ENCODE measurements around the gene POU2F3. TPM values are rescaled to one million over a fixed set of nuclear protein-coding genes. Genes with fewer than 3 reads are reported as not detected.

The POU2F3 gene
- total and polyA plus RNA-seq, 2 donors (not counting 1 experiment from before 2014, with no cell fraction given): not detected

DNA sequence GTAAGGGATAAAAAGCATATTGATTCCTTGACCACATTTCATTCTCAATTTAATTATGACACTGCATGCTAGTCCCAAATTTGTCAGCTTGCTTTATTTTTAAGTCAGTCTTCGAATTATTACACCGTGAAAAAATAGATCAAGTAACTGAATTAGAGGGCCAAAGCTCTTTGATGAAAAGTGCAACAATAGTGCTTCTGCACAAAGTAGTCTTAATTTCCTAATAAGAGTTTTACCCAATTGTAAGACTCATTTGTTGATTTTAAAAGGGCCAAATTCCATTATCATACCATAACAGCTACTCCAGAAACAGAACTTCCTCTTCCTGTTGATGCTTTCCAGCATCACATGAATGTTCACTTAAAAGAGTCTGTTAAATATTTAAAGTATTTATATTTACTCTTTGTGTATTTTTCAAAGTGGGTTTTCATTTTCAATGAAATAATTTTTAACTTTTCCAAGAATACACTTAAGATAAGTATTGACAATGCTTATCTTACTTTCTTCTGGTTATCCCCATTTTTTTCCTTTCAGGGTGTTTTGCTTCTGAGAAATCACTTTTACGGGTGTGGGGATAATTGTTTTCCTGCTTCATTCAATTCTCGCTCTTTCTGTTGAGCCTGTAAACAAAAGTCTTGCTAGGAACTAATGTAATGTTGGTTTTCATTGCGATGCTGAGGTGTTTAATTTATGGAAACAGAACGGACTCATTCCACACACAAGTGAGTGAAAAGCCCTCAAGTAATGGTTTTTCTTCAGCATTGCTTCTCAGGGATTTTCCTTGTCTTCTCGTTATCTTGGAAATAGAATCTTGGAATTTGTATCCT, 98.4 kb downstream of the POU2F3 start:
- Histone ChIP-seq H3K4me3 (replicated peaks in 1 of 4; ENCODE audit: control extremely low read depth in 1 of 4, insufficient read depth in 1 of 4, low read depth in 3 of 4, low read length in 4 of 4) (peak overlapping the region; percentile 79 to 99 (median 96)), H4K20me1 (ENCODE audit: control insufficient read depth, extremely low read depth, insufficient read depth, low read length) (peaks cover 6% of the 10 kb centered on the region), H3K27ac (ENCODE audit: insufficient read depth, low read length) (peak overlapping the region; percentile 95), H3K27me3 (ENCODE audit: control insufficient read depth, insufficient read depth, low read length) (no peaks in the 10 kb centered on the region), H3K9ac (ENCODE audit: insufficient read depth, low read length) (peak overlapping the region; percentile 4), H3K4me1 (ENCODE audit: control insufficient read depth, extremely low read depth, insufficient read depth, low read length) (peaks cover 5% of the 10 kb centered on the region), H3K79me2 (ENCODE audit: control insufficient read depth, insufficient read depth, low read length) (peaks cover 68% of the 10 kb centered on the region), H3K36me3 (ENCODE audit: control insufficient read depth, insufficient read depth, low read length) (no peaks in the 10 kb centered on the region), H2AFZ (ENCODE audit: low read length) (no peak overlapping the region), H3K4me2 (ENCODE audit: extremely low read depth, insufficient read depth, low read length) (peak overlapping the region; percentile 99), H3K9me3 (ENCODE audit: control insufficient read depth, insufficient read depth, low read depth, low read length) (no peaks in the 10 kb centered on the region)
- peak in 1 of 2 donors; percentile 51 for DNase-seq (ENCODE audit: low read depth in 2 of 2)
- no peak for TF ChIP-seq EZH2 (IDR thresholded peaks at IDR 0.05; ENCODE audit: low read length, missing control alignments)
- TF ChIP-seq CTCF (conservative IDR thresholded peaks at IDR 0.05 in 1 of 2, IDR thresholded peaks at IDR 0.05 in 1 of 2; ENCODE audit: low read depth in 1 of 2, low read length in 2 of 2): no peak

DNA sequence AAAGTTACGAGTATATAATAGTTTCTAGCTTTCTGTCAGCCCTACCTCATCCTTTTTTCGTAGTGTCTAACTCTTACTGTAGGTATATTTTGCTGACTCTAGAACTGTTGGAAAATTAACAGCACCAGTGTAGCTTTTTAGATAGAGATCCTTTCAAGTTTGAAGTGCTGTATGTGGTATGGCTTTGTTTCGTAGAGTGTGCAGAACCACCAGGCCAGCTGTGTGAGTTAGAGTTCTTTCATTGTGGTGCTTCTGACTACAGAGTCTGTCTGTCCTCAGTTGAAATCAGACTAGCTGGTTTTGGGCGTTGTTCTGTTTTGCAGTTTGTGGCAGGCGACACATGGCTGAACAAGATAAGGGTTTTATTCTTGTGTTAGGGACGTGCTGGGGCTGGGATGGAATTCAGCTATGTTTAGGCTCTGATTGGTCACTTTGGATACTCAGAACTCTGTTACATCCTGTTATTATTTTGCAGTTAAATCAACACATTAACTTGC, 99.5 kb downstream of the POU2F3 start:
- peak; percentile 43 to 54 for DNase-seq (ENCODE audit: low read depth in 2 of 2)
- no peak for TF ChIP-seq EZH2 (IDR thresholded peaks at IDR 0.05; ENCODE audit: low read length, missing control alignments)
- TF ChIP-seq CTCF (conservative IDR thresholded peaks at IDR 0.05 in 1 of 2, IDR thresholded peaks at IDR 0.05 in 1 of 2; ENCODE audit: low read depth in 1 of 2, low read length in 2 of 2): no peak
- Histone ChIP-seq H3K79me2 (ENCODE audit: control insufficient read depth, insufficient read depth, low read length) (peaks cover 79% of the 10 kb centered on the region), H3K9ac (ENCODE audit: insufficient read depth, low read length) (peak overlapping the region; percentile 36), H2AFZ (ENCODE audit: low read length) (no peak overlapping the region), H3K4me3 (replicated peaks in 1 of 4; ENCODE audit: control extremely low read depth in 1 of 4, insufficient read depth in 1 of 4, low read depth in 3 of 4, low read length in 4 of 4) (peak overlapping the region; percentile 79 to 99 (median 96)), H3K4me1 (ENCODE audit: control insufficient read depth, extremely low read depth, insufficient read depth, low read length) (peaks cover 7% of the 10 kb centered on the region), H3K36me3 (ENCODE audit: control insufficient read depth, insufficient read depth, low read length) (no peaks in the 10 kb centered on the region), H4K20me1 (ENCODE audit: control insufficient read depth, extremely low read depth, insufficient read depth, low read length) (peaks cover 8% of the 10 kb centered on the region), H3K4me2 (ENCODE audit: extremely low read depth, insufficient read depth, low read length) (peak overlapping the region; percentile 99), H3K9me3 (ENCODE audit: control insufficient read depth, insufficient read depth, low read depth, low read length) (no peaks in the 10 kb centered on the region), H3K27ac (ENCODE audit: insufficient read depth, low read length) (peak overlapping the region; percentile 60), H3K27me3 (ENCODE audit: control insufficient read depth, insufficient read depth, low read length) (no peaks in the 10 kb centered on the region)

DNA sequence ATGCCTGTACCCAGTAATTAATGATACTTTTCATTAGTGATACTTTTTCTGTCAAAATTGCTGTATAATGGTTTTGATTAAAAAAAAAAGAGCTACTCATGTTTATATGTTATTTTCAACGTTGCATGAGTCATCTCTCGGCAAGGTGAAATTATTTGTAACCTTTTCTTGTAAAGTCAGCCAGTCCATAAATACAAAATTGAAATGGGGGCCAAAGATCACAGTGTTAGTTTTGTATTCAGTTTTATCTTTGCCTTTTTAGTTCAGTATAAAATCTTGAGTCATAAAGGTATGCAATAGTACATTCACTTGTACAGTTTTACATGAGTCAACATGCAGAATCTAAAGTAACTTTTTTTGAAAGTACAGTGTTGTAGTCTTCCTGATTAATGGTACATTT, 100.6 kb downstream of the POU2F3 start:
- H3K4me3 ChIP-seq (replicated peaks in 1 of 4; ENCODE audit: control extremely low read depth in 1 of 4, insufficient read depth in 1 of 4, low read depth in 3 of 4, low read length in 4 of 4): peak overlapping the region; percentile 79 to 99 (median 96)
- peaks cover 8% of the 10 kb centered on the region for H4K20me1 ChIP-seq (ENCODE audit: control insufficient read depth, extremely low read depth, insufficient read depth, low read length)
- no peak overlapping the region for H3K9ac ChIP-seq (ENCODE audit: insufficient read depth, low read length)
- H2AFZ ChIP-seq (ENCODE audit: low read length): no peak overlapping the region
- H3K4me2 ChIP-seq (ENCODE audit: extremely low read depth, insufficient read depth, low read length): peak overlapping the region; percentile 99
- H3K27ac ChIP-seq (ENCODE audit: insufficient read depth, low read length): no peak overlapping the region
- TF ChIP-seq CTCF (conservative IDR thresholded peaks at IDR 0.05 in 1 of 2, IDR thresholded peaks at IDR 0.05 in 1 of 2; ENCODE audit: low read depth in 1 of 2, low read length in 2 of 2) (no peak), EZH2 (IDR thresholded peaks at IDR 0.05; ENCODE audit: low read length, missing control alignments) (no peak)
- DNase-seq (ENCODE audit: low read depth in 2 of 2): peak in 1 of 2 donors; percentile 45
- no peaks in the 10 kb centered on the region for H3K36me3 ChIP-seq (ENCODE audit: control insufficient read depth, insufficient read depth, low read length)
- H3K79me2 ChIP-seq (ENCODE audit: control insufficient read depth, insufficient read depth, low read length): peaks cover 88% of the 10 kb centered on the region
- H3K4me1 ChIP-seq (ENCODE audit: control insufficient read depth, extremely low read depth, insufficient read depth, low read length): peaks cover 7% of the 10 kb centered on the region
- H3K9me3 ChIP-seq (ENCODE audit: control insufficient read depth, insufficient read depth, low read depth, low read length): no peaks in the 10 kb centered on the region
- no peaks in the 10 kb centered on the region for H3K27me3 ChIP-seq (ENCODE audit: control insufficient read depth, insufficient read depth, low read length)
